Neutrophil (primary cell): Measurements from ENCODE around the gene HSPA1B.

Experiments used
- H3K27ac ChIP-seq: fragments of 200-600 bp; sonication (generic); 2 replicates; pipeline ENCODE4 v1.5.1; 2016; ENCODE audit warnings: mild to moderate bottlenecking, moderate library complexity
- H3K27me3 ChIP-seq: fragments of 200-600 bp; sonication (generic); 2 replicates; pipeline ENCODE4 v1.6.0; 2016; ENCODE audit warnings: mild to moderate bottlenecking
- H3K36me3 ChIP-seq: fragments of 200-600 bp; sonication (generic); 2 replicates; pipeline ENCODE4 v1.5.1; 2017
- H3K4me1 ChIP-seq, 2 experiments: fragments of 200-600 bp in 1 of 2; sonication (generic) in 1 of 2; 1 replicate in 1 of 2; 2 replicates in 1 of 2; pipeline versions ENCODE4 v1.5.1 to v1.6.1; 2013 to 2016; ENCODE audit warnings: low read depth in 1 of 2, low read length in 1 of 2, mild to moderate bottlenecking in 1 of 2, moderate library complexity in 1 of 2; ENCODE audit not compliant: control insufficient read depth in 1 of 2, insufficient read depth in 1 of 2
- H3K4me3 ChIP-seq, 2 experiments: fragments of 200-600 bp in 1 of 2; sonication (generic) in 1 of 2; 1 replicate in 1 of 2; 2 replicates in 1 of 2; pipeline ENCODE4 v1.5.1; 2013 to 2016; ENCODE audit warnings: low read depth in 1 of 2, low read length in 1 of 2, mild to moderate bottlenecking in 1 of 2, moderate library complexity in 1 of 2
- H3K9me3 ChIP-seq: fragments of 200-600 bp; sonication (generic); 2 replicates; pipeline ENCODE4 v1.5.1; 2016
- CTCF ChIP-seq: fragments of 200-600 bp; sonication (generic); IDR thresholded peaks from 2 replicates; pipeline ENCODE4 v1.5.1; 2016; ENCODE audit warnings: antibody characterized with exemption

Gene HSPA1B

GRCh38 chr6:31827286-31828079, at the start of gene HSPA1B:
Gene HSPA1B (plus strand): TSS chr6:31827738. CDS start chr6:31827951, 213 bp downstream.
- peaks cover 65 to 72% of the 10 kb centered on the region in 2 experiments for H3K4me1 ChIP-seq
- H3K4me3 ChIP-seq: peak within 1 kb of the TSS; percentile 76 to 85
- H3K27ac ChIP-seq: peak within 1 kb of the TSS; percentile 95
- H3K9me3 ChIP-seq: no peaks in the 10 kb centered on the region
- H3K36me3 ChIP-seq: no peaks in the 10 kb centered on the region
- H3K27me3 ChIP-seq: no peaks in the 10 kb centered on the region
- peak; percentile 25 for TF ChIP-seq CTCF

DNA sequence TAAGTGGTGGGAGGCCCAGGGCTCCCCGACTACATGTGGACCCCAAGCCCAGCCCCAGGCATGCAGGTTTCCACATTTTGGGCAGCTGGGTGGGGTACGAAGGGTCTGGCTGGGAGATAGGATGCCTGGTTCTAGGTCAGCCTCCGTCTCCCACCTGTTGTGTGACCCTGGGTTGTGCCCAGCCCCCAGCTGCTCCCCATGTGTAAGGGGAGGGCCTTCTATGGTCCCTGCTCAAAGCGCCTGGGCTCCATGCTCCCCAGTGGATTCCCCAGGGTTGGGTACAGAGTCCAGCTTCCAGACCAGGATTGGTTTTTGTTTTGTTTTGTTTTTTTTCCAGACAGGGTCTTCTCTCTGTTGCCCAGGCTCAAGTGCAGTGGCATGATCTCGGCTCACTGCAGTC, 49.3 kb upstream of the HSPA1B start:
- no peak for TF ChIP-seq CTCF
- no peak overlapping the region for H3K27ac ChIP-seq

GRCh38 chr6:31778999-31779885, 48.3 kb upstream of the HSPA1B start:
- TF ChIP-seq CTCF: no peak
- Histone ChIP-seq H3K36me3 (peaks cover 23% of the 10 kb centered on the region), H3K27me3 (peaks cover 5% of the 10 kb centered on the region), H3K9me3 (no peaks in the 10 kb centered on the region), H3K27ac (no peak overlapping the region), H3K4me1 (peaks cover 4 to 11% of the 10 kb centered on the region in 2 experiments), H3K4me3 (no peak overlapping the region)

More for the DNA sequence above, 49.3 kb upstream of the HSPA1B start:
- Histone ChIP-seq H3K4me1 (peaks cover 4 to 11% of the 10 kb centered on the region in 2 experiments), H3K36me3 (peaks cover 23% of the 10 kb centered on the region), H3K4me3 (no peak overlapping the region), H3K9me3 (no peaks in the 10 kb centered on the region), H3K27me3 (peaks cover 5% of the 10 kb centered on the region)

DNA sequence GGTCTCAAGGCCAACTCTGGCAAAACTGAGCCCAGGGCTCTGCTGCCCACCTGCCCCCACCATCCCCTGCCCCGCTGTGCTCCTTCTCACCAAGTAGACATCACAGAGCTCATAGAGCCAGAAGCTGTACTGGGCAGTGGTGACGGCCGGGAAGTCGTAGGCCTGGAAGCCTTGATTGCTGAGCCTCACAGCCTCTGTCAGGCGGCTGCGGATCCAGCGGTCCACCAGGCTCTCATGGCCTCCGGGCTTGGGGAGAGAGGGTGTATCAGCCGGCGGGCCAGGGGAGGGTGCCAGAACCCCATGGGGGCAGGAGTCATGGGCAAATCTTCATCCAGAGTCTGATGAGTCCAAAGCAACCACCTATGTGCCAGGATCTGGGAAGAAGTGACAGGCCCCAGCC, 47.6 kb upstream of the HSPA1B start:
- no peak overlapping the region for H3K4me3 ChIP-seq
- TF ChIP-seq CTCF: no peak
- H3K27ac ChIP-seq: no peak overlapping the region
- no peaks in the 10 kb centered on the region for H3K9me3 ChIP-seq
- peaks cover 4 to 11% of the 10 kb centered on the region in 2 experiments for H3K4me1 ChIP-seq
- peaks cover 23% of the 10 kb centered on the region for H3K36me3 ChIP-seq
- peaks cover 5% of the 10 kb centered on the region for H3K27me3 ChIP-seq

GRCh38 chr6:31780507-31781243, 46.9 kb upstream of the HSPA1B start:
- peaks cover 23% of the 10 kb centered on the region for H3K36me3 ChIP-seq
- peaks cover 4 to 11% of the 10 kb centered on the region in 2 experiments for H3K4me1 ChIP-seq
- no peak for TF ChIP-seq CTCF
- peaks cover 5% of the 10 kb centered on the region for H3K27me3 ChIP-seq
- H3K27ac ChIP-seq: no peak overlapping the region
- no peaks in the 10 kb centered on the region for H3K9me3 ChIP-seq
- H3K4me3 ChIP-seq: no peak overlapping the region
